DMS114 treated with DMSO at 0.1 percent for 48 hours (cell line): ENCODE measurements around the gene IWS1.
"Not testable (repeated sequence)": the region's sequence is repeated elsewhere in the genome, so short reads cannot be mapped to it uniquely, and the experiment has no call there.

Experiments used
- DNase-seq: peaks from one replicate; lab custom pipeline; 2025; ENCODE audit not compliant: unreplicated experiment; lab: John Stamatoyannopoulos, UW

Gene IWS1

DNA sequence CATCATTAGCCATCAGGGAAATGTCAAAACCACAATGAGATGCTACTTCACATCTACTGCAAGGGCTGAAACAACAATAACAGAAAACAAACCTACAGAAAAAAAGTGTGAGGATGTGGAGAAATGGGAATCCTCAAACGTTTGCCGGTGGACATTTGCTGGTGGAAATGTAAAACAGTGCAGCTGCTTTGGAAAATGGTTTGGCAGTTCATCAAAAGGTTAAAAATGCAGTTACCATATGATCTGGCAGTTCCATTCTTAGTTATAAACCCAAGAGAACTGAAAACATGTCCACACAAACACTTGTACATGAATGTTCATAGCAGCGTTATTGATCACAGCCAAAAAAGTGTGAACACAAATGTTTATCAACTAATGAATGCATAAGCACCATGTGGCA, 63.8 kb downstream of the IWS1 start:
- DNase-seq, result no peak

DNA sequence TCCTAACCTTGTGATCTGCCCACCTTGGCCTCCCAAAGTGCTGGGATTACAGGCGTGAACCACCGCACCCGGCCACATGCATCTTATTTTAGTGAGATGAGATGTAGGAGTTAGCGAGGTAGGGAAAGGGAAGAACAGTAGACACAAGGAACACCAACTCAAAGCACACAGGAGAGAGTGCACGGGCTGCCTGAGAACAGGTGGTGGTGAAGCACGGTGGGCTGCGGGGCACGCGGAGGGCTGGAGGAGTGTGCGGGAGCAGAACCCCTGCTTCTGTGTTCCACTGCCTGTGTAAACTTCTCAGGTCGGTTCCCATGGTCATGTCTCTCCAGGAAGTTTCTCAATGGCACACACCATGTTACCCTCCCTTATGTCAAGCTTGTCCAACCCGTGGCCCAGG, 69.3 kb downstream of the IWS1 start:
- no peak for DNase-seq

DNA sequence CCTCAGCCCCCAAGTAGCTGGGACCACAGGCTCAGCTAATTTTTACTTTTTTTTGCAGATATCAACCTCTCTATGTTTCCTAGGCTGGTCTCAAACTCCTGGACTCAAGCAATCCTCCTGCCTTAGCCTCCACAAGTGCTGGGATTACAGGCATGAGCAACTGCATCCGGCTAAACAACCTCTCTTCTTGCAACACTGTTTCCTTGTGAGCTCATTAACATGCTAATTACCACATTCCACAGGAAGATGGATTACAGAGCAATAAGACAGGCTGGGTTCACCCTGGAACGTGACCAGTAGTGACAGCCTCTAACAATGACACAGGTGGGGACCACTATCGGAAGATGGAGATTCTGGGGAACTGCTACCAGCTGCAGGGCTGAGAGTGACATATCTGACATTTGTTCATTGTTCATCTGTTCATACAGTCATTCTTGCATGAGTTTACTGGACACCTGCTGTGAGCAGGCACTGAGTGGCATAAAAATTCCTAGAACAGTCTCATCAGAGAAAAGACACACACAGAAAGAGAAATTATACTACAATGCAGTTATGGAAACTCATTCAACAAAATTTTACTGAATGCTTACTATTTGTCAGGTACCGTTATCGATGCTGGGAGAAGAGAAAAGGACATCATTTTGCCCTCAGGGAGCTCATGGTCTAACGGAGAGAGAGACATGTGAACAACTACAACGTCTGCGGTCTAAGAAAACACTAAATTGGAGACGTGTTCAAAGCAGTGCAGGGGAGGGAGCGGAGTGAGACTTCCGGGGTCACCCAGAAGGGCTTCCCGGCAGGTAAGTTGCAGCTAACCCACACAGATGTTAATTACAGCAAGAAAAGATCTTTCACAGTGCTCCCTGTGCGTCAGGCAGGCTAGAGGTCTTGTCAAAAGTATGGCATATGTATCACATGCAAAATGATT, 70.5 kb downstream of the IWS1 start:
- DNase-seq, result no peak

DNA sequence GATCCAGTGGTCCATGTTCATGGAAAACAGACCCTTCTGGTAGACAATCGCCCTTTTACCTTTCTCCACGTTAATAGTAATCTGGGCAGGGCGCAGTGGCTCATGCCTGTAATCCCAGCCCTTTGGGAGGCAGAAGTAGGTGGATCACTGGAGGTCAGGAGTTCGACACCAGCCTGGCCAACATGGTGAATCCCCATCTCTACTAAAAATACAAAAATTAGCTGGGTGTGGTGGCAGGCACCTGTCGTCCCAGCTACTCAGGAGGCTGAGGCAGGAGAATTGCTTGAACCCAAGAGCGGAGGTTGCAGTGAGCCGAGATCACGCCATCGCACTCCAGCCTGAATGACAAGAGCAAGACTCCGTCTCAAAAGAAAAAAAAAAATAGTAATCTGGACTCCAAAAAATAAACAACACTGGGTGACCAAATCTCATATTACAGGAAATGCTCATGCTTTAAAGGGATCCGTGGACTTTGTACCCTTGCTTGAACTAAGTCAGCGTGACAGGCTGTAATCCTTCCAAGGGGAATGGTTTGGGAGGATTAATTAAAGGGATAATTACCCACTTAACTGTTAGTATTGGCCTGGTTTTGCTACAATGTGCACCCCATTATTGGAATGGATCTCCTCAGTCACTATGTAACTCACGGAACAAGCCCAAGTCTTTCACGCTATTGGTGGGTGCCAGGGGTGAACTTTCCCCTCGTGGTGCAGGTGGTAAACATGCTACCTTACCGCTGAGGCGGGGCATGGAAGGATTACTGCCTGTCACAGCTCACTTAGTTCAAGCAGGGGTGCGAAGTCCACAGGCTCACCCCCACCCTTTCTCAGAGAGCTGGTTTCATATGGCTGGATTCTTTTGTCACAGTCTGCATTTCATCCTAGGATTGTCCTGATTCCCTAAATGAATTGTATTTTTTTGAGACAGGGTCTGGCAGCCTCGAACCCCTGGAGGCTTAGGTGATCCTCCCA, 71.4 kb downstream of the IWS1 start:
- DNase-seq, result no peak

DNA sequence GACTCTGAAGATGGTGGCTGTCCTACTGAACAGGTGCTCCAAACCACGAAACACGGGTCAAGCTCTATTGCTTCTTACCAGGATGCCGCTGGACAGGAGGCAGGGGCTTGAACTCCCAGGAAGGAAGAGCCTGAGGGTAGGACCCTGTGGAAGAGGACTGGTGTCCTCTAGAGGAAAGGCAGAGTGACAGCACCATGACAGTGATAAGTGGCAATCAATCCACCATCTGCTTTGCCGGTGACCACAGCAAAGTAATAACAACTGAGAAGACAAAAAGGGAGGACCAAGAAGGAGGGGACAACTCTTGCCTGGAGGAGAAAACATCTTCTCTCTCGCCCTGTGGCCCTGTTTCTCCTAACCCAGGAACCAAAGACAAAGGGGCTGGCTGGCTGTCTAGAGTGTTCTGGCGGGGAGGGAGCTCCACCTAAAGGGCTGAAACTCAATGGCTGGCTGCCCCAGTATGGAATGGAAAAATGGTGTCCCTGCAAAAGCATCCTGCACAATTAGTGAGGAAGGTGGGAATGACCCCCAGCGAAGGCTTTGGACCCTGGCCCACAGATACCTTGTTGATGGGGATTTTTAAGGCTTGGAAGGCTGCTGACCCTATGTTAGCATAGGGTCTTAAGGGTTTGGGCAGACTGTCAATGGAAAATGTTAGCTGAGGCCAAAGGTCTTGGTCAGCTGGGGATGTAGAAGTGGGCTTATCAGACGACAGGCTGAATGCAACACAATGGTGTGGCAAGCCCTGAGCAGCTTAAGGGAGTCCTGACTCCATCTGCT, 72.7 kb downstream of the IWS1 start:
- DNase-seq, result no peak

DNA sequence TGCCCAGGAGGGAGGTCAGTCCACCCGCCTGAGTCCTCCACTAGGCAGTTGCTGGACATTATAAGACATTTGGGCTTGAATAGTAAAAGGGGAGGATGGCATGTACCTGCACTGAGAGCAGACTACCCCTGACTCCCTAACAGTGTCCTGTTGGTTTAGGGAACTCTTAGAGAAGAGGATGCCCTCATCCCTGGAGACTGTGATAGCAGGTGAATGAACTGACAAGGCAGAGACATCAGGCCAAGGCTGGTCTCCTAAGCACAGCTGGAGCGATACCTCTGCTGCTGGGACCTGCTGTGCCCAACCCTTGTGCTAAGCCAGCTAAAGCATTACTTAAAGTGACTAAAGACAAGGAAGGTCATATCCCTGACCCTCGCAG, 73.3 kb downstream of the IWS1 start:
- no peak for DNase-seq

DNA sequence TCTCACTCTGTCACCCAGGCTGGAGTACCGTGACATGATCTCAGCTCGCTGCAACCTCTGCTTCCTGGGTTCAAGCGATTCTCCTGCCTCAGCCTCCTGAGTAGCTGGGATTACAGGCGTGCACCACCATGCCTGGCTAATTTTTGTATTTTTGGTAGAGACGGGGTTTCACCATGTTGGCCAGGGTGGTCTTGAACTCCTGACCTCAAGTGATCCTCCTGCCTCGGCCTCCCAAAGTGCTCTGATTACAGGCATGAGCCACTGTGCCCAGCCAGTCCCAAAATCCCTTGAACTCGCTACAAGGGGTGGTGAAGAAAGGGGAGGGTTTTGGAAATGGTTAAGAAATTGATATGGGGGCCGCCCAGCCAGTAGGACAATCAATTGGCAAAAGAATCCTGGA, 73.9 kb downstream of the IWS1 start:
- not testable (repeated sequence) for DNase-seq

DNA sequence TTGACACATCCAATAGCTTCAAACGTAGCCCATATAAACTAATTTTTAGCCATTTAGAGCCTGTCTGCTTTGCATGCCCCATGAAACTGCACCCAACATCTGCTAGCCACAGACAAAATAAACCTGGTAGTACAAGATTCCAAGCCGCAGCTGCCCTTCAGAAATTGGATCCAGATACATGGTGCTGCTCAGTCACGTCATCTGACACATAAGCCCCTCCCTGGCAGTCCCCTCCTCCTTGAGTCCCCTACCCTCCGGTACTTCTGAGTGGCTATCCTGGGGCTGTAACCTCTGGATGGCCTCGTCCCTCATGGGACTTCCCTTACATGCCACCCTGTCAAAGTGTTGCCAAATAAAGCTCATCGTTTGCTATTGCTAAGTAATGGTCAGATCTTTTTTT, 74.3 kb downstream of the IWS1 start:
- DNase-seq, result no peak

DNA sequence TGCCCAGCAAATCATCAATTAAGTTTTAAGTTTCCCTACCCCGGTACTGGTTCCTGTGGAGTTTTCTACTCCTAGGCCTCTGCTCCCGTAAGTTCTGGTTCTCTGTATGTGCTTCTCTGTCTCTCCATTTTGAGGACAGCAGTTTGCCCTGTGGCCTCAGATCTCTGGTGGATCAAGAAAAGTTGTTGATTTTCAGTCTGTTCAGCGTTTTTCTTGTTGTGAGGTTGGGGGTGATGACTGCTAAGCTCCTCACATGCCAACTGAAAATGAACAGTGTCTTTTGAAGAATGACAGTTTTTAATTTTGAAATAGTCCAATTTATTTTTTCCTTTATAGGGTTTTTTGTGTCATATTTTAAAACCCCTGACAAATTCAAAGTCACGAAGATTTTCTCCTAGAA, 76.4 kb downstream of the IWS1 start:
- no peak for DNase-seq

DNA sequence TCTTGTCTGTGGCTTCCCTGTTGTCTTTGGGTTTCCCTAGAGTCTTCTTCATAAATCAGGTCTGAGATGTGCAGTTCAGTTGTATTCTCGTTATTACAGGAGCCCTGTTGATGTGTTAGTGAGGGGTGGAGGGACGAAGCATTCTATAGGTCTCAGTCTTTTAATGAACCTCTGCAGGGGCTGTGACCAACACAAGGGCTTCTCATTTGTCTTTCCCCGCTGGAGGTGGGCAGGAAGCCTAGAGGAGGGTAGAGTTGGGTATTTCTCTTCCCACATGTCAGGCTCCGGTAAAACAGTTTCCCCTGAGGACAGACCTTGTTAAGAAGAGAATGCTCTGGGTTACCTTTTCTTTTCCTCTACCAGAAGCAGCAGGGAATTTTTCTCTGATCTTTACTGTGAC, 76.9 kb downstream of the IWS1 start:
- DNase-seq, result no peak

DNA sequence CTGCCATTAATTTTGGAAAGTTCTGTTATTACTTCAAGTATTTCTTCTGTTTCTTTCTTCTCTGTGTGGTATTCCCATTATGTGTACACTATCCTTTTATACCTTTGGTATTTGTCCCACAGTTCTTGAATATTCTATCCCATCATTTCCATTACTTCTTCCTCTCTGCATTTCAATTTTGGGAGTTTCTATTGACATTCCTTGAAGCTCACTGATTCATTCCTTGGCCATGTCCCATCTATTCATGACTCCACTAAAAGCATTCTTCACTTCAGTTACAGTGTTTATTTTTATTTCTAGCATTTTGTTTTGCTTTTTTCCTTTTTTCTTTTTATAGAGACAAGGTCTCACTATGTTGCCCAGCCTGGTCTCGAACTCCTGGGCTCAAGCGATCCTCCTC, 77.8 kb downstream of the IWS1 start:
- no peak for DNase-seq

DNA sequence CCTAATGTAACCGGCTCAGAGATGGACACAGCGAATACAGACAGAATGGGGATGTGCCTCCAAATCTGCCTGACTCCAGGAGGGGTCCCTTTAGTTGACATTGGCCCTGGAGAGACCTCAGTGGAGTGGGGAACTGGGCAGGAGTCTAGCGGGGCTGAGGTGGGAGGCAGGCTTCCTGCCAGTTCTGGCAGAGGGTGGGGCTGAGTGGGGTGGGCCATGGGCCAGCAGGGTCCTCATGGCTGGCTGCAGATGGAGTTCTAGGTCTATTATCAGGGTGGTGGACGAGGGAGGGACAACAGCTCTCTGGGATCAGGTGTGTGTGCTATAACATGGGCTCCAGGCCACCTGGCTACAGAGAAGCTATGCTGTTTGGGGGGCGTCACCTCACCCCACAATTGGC, 86.9 kb downstream of the IWS1 start:
- no peak for DNase-seq

DNA sequence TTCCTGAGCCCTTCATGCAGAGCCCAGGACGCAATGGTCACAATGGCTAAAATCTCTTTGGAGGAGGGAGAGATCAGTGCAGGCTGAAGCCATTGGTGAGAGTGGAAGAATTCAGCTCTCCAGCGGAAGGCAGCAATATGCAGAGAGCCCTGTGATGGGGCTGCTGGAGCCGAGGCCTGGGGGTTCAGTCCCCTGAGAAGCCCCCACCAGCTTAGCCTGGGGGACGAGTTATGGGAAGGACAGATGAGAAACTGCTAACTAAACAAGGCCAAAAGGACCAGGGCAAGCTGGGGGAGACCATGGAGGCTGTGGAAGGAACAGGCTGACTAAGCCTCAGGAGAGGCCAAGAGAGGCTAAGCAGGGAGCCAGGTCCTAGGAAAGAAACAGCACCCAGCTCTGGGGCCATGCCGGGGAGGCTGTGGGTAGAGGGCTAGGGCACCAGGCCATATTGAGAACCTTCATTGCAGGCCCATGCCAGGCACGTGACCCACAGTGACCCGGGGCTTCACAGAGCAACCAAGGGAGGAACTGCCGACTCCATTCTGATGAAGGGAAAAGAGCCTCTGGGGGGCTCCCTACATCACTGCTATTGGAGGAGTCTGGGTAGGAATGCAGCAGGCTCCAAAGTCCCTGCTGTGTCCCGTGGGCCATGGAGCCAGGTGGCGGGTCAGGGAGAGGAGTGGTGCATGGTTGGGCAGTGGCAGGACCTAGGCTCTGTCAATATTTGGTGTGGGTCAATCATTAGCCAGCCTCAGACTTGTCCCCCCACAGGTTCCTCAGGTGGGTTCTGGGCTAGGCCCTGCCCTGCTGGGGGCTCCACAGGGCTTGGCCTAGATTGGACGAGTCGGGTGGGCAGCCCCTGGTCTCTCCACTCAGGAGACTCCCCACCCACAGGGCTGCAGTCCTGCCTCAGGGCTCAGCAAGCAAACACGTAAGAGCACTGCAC, 88.2 kb downstream of the IWS1 start:
- DNase-seq, result no peak

DNA sequence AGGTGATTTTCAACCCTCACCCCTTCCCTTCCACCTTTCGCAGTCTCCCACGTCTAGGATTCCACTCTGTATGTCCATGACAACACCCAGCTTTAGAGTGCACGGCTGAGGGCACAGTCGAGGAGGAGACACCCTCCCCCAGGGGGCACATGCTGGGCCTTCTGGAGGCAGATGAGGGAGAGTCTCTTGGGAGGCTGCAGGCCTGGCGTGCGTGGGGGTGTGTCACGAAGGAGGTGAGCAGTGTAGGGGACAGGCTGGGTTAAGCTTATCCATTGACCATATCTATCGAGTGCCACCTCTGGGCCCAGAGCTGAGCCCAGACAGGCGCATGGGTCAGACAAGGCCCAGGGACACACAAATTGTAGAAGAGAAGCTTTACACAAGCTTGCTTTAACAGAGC, 89.2 kb downstream of the IWS1 start:
- no peak for DNase-seq

DNA sequence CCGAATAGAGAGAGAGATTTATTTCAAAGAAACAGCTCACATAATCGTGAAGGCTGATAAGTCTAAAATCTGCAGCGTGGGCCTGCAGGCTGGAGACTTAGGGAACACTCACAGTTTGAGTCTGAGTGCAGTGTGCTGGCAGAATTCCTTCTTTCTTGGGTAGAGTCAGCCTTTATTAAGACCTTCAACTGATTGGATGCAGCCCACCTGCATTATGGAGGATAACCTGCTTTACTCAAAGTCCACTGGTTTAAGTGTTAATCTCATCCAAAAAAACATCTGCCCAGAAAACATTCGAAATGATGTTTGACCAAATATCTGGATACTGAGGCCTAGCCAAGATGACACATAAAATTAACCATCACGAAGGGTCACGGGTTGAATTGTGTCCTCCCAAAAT, 91.8 kb downstream of the IWS1 start:
- no peak for DNase-seq

DNA sequence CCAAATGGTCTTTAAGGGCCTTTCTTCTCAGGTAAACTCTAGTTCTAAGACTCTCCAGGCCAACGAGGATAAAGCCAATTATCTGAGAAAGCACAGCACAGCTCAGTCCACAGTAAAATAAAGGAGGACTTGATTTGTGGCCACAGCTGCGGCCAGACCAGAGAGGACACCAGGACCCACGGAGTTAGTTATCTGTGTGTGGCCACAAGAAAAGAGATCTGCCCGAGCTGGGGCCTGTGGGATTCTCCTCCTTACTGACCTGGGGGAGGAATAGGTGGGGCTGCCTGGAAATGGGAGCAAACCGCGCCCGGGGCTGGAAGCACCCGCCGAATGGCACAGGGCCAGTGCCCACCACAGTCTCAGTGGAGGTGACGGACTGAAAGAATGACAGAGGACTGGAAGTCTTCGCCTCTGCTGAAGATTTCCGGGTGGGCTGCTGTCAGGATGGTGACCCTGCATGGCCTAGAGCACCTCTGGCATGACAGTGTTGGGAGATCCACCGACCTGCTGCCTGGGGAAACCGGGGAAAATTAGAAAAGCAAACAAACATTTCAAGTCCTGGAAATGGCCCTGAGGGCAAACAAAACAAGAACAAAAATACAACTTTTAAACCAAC, 94.8 kb downstream of the IWS1 start:
- DNase-seq, result no peak
